Activated CD4-positive, alpha-beta T cell treated with anti-CD3 and anti-CD28 coated beads, Interleukin-2, amount 10 ng/mL, durations not matched to agents 7 days and 5 days (primary cell): ENCODE measurements around the gene MALSU1. TPM values are rescaled to one million over a fixed set of nuclear protein-coding genes. Genes with fewer than 3 reads are reported as not detected.

ENCODE experiments used
- CTCF ChIA-PET: fragments of 350-600 bp; sonication (Branson Sonifier 250); formaldehyde crosslinking; loops from one replicate; lab custom pipeline; 2021; ENCODE audit warnings: antibody characterized with exemption; lab: Charles Lee
- POLR2A ChIA-PET: fragments of 350-600 bp; sonication (Branson Sonifier 250); formaldehyde crosslinking; loops from one replicate; lab custom pipeline; 2021; ENCODE audit warnings: antibody characterized with exemption; lab: Charles Lee
- DNase-seq: peaks from one replicate; pipeline ENCODE4 v3.0.0-alpha.2; 2020
- H3K27ac Mint-ChIP-seq: one replicate; pipeline ENCODE4 v1.8.0; 2021; ENCODE audit warnings: mild to moderate bottlenecking, moderate library complexity, mixed read lengths
- H3K27me3 Mint-ChIP-seq: one replicate; pipeline ENCODE4 v1.8.0; 2021; ENCODE audit warnings: mixed read lengths
- H3K36me3 Mint-ChIP-seq: one replicate; pipeline ENCODE4 v1.8.0; 2021; ENCODE audit warnings: low read depth, mixed read lengths
- H3K4me1 Mint-ChIP-seq: one replicate; pipeline ENCODE4 v1.8.0; 2021; ENCODE audit warnings: mixed read lengths
- H3K4me3 Mint-ChIP-seq: one replicate; pipeline ENCODE4 v1.8.0; 2021; ENCODE audit warnings: mild to moderate bottlenecking, moderate library complexity, mixed read lengths
- H3K9me3 Mint-ChIP-seq: one replicate; pipeline ENCODE4 v1.8.0; 2021; ENCODE audit warnings: mixed read lengths
- total RNA-seq, 2 experiments: library from RNA; stranded (reverse); gene quantifications; one replicate each; pipeline ENCODE4 v1.2.3, GENCODE V29; 2021

The MALSU1 gene
- total RNA-seq, 2 experiments from 2014 or later = 41.1 to 47.3 TPM

- ChIA-PET CTCF (interaction anchor here (0.6 to 1.3 kb wide), 3 partner anchors 10 to 28 kb away, joined by 4 read pairs; no protein-coding TSS in a partner anchor), POLR2A (no interaction called here)
- H3K27me3 Mint-ChIP-seq = peaks cover 48% of the 10 kb centered on the region
- no peak overlapping the region for H3K4me3 Mint-ChIP-seq
- no peaks in the 10 kb centered on the region for H3K9me3 Mint-ChIP-seq
- no peaks in the 10 kb centered on the region for H3K36me3 Mint-ChIP-seq
- no peak overlapping the region for H3K27ac Mint-ChIP-seq
- DNase-seq = no peak
- peaks cover 19% of the 10 kb centered on the region for H3K4me1 Mint-ChIP-seq
Observed at GRCh38 chr7:23357190-23358093, 58.3 kb downstream of the MALSU1 start.

GRCh38 chr7:23358152-23358674, 59.1 kb downstream of the MALSU1 start:
- no peaks in the 10 kb centered on the region for H3K9me3 Mint-ChIP-seq
- H3K27ac Mint-ChIP-seq = no peak overlapping the region
- ChIA-PET CTCF (interaction anchor here (0.6 to 1.3 kb wide), 4 partner anchors 9 to 28 kb away, joined by 3 to 4 read pairs (median 4); no protein-coding TSS in a partner anchor), POLR2A (no interaction called here)
- no peak overlapping the region for H3K4me3 Mint-ChIP-seq
- peaks cover 43% of the 10 kb centered on the region for H3K27me3 Mint-ChIP-seq
- H3K36me3 Mint-ChIP-seq = no peaks in the 10 kb centered on the region
- H3K4me1 Mint-ChIP-seq = peaks cover 19% of the 10 kb centered on the region
- no peak for DNase-seq

Other genes with a start within 250 kb of the MALSU1 start
- 10 to 100 TPM; 16.5 to 16.7 TPM for gene KLHL7, start 193.6 kb upstream of the MALSU1 start, total RNA-seq
- gene NUP42, start 117.3 kb upstream of the MALSU1 start, total RNA-seq = 10 to 100 TPM; 37.9 to 43.8 TPM
- not detected for gene GPNMB, start 52.6 kb upstream of the MALSU1 start, total RNA-seq
- gene IGF2BP3, start 171.2 kb downstream of the MALSU1 start, total RNA-seq = 1 to 10 TPM in 1 of 2 experiments, under 1 TPM in 1; 0.50 to 1.2 TPM
- gene TRA2A, start 232.6 kb downstream of the MALSU1 start, total RNA-seq = 100 to 1,000 TPM; 109 to 143 TPM